HFF-Myc (cell line): Measurements from ENCODE around the gene NUDT12.
A peak's percentile ranks its signal among the peaks of the same experiment; 100 is the strongest.

Experiments used
- DNase-seq: peaks from one replicate; pipeline ENCODE4 v3.0.0-alpha.2; 2011; ENCODE audit warnings: low read depth; ENCODE audit errors: extremely low read depth
- H3K4me3 ChIP-seq: replicated peaks from 2 replicates; pipeline ENCODE4 v1.5.1; 2011; ENCODE audit warnings: low read depth, mild to moderate bottlenecking, control low read depth, low read length
- CTCF ChIP-seq: IDR thresholded peaks from 2 replicates; pipeline ENCODE4 v1.5.1; 2012; ENCODE audit warnings: mild to moderate bottlenecking, low read depth, low read length, control low read depth; ENCODE audit errors: missing control alignments

NUDT12 gene

GRCh38 chr5:103571730-103572129, 9.1 kb upstream of the NUDT12 start:
- TF ChIP-seq CTCF, result no peak
- no peak overlapping the region for H3K4me3 ChIP-seq
- no peak for DNase-seq

- TF ChIP-seq CTCF, result no peak
- H3K4me3 ChIP-seq, result no peak overlapping the region
- DNase-seq, result no peak
Measured at GRCh38 chr5:103569313-103570060, 6.9 kb upstream of the NUDT12 start.

GRCh38 chr5:103565719-103566118, 3.1 kb upstream of the NUDT12 start:
- no peak overlapping the region for H3K4me3 ChIP-seq
- TF ChIP-seq CTCF, result no peak
- no peak for DNase-seq

GRCh38 chr5:103561685-103562452, 720 bp downstream of the NUDT12 start:
- no peak for TF ChIP-seq CTCF
- DNase-seq, result no peak
- peak overlapping the region; percentile 63 for H3K4me3 ChIP-seq

- no peak for TF ChIP-seq CTCF
- no peak overlapping the region for H3K4me3 ChIP-seq
- DNase-seq, result no peak
Measured at GRCh38 chr5:103560826-103561225, 1.8 kb downstream of the NUDT12 start.

GRCh38 chr5:103546858-103547257, 15.7 kb downstream of the NUDT12 start:
- no peak overlapping the region for H3K4me3 ChIP-seq
- DNase-seq, result no peak
- no peak for TF ChIP-seq CTCF

- no peak for TF ChIP-seq CTCF
- no peak overlapping the region for H3K4me3 ChIP-seq
- DNase-seq, result no peak
Measured at GRCh38 chr5:103542441-103542840, 20.1 kb downstream of the NUDT12 start.
